Breast epithelium (tissue), 4 donors: ENCODE results near the gene UFD1. TPM values are rescaled to one million over a fixed set of nuclear protein-coding genes. Genes with fewer than 3 reads are reported as not detected.

ENCODE experiments used
- DNase-seq, 2 donors: peaks; one replicate each; pipeline ENCODE4 v3.0.0-alpha.2; 2019; ENCODE audit warnings: low spot score in 2 of 2
- H3K27ac ChIP-seq, 2 donors: fragments of 200-600 bp; sonication (generic) in 1 of 2; one replicate each; pipeline ENCODE4 v1.5.1; 2016 to 2019; ENCODE audit warnings: mild to moderate bottlenecking in 1 of 2
- H3K27me3 ChIP-seq, 2 donors: fragments of 200-600 bp; sonication (generic) in 1 of 2; one replicate each; pipeline versions ENCODE4 v1.5.1 to v1.6.0; 2017 to 2019; ENCODE audit warnings: control low read depth in 1 of 2, mild to moderate bottlenecking in 1 of 2
- H3K36me3 ChIP-seq: fragments of 200-600 bp; one replicate; pipeline ENCODE4 v1.5.1; 2019
- H3K4me1 ChIP-seq, 2 donors: fragments of 200-600 bp; sonication (generic); one replicate each; pipeline ENCODE4 v1.5.1; 2016 to 2019; ENCODE audit warnings: control low read depth in 1 of 2
- H3K4me3 ChIP-seq, 3 donors: fragments of 200-600 bp; sonication (generic); 1 replicate in 2 of 3; 2 replicates in 1 of 3; pipeline ENCODE4 v1.5.1; 2016 to 2019; ENCODE audit warnings: mild to moderate bottlenecking in 3 of 3, moderate library complexity in 2 of 3
- H3K9me3 ChIP-seq, 2 donors: fragments of 200-600 bp; sonication (generic) in 1 of 2; one replicate each; pipeline ENCODE4 v1.5.1; 2016 to 2019; ENCODE audit warnings: control low read depth in 1 of 2
- CTCF ChIP-seq, 3 donors: fragments of 450-650 bp; IDR thresholded peaks; one replicate each; pipeline ENCODE4 v1.5.1; 2016 to 2017; ENCODE audit warnings: antibody characterized with exemption in 3 of 3, mild to moderate bottlenecking in 3 of 3, moderate library complexity in 3 of 3
- POLR2A ChIP-seq: fragments of 450-650 bp; IDR thresholded peaks from one replicate; pipeline ENCODE4 v1.6.1; 2016; ENCODE audit warnings: antibody characterized with exemption, mild to moderate bottlenecking, moderate library complexity
- POLR2AphosphoS5 ChIP-seq, 3 donors: sonication (generic); formaldehyde crosslinking; IDR thresholded peaks; one replicate each; pipeline ENCODE4 v1.6.1; 2017; ENCODE audit warnings: antibody characterized with exemption in 3 of 3
- intact Hi-C: fragments of 100-400 bp; cut with DNase I; formaldehyde crosslinking; loops from one replicate; pipeline ENCODE4 v1.15.1; 2023; ENCODE audit warnings: low total_unique reads
- total RNA-seq, 3 donors: library from RNA; depleted of rRNA; stranded (reverse); fragments of >200 nt; gene quantifications; one replicate each; pipeline ENCODE4 v1.1.0, GENCODE V29; 2016

The UFD1 gene
- total RNA-seq, 3 donors from 2014 or later, result 30.8 to 51.0 (median 31.8) TPM

DNA sequence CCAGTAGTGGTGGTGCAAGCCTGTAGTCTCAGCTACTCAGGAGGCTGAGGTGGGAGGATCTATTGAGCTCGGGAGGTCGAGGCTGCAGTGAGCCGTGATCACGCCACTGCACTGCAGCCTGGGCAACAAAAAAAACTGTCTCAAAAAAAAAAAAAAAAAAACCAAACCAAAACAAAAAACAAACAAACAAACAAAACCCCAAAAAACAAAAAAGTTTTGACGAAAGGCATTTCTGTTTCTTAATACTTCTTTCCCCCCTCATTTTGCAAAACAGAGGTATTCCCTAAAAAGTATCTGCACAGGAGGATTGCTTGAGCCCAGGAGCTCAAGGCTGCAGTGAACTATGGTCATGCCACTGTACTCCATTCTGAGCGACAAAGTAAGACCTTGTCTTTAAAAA, 58.7 kb downstream of the UFD1 start:
- DNase-seq, result no peak
- no peak for TF ChIP-seq CTCF (IDR thresholded peaks at IDR 0.05)
- no peak for TF ChIP-seq POLR2AphosphoS5 (IDR thresholded peaks at IDR 0.05)
- TF ChIP-seq POLR2A, result no peak
- no peak overlapping the region for H3K27ac ChIP-seq
- H3K27me3 ChIP-seq, result no peaks in the 10 kb centered on the region
- no peaks in the 10 kb centered on the region for H3K4me1 ChIP-seq
- no peaks in the 10 kb centered on the region for H3K9me3 ChIP-seq
- intact Hi-C loops, result no loop called here
- no peaks in the 10 kb centered on the region for H3K36me3 ChIP-seq
- no peak overlapping the region for H3K4me3 ChIP-seq

GRCh38 chr22:19419464-19420178, 59.4 kb downstream of the UFD1 start:
- Histone ChIP-seq H3K27ac (no peak overlapping the region), H3K4me3 (no peak overlapping the region), H3K9me3 (no peaks in the 10 kb centered on the region), H3K36me3 (no peaks in the 10 kb centered on the region), H3K4me1 (no peaks in the 10 kb centered on the region), H3K27me3 (no peaks in the 10 kb centered on the region)
- no peak for DNase-seq
- intact Hi-C loops, result no loop called here
- TF ChIP-seq CTCF (IDR thresholded peaks at IDR 0.05) (no peak), POLR2AphosphoS5 (IDR thresholded peaks at IDR 0.05) (no peak), POLR2A (no peak)

DNA sequence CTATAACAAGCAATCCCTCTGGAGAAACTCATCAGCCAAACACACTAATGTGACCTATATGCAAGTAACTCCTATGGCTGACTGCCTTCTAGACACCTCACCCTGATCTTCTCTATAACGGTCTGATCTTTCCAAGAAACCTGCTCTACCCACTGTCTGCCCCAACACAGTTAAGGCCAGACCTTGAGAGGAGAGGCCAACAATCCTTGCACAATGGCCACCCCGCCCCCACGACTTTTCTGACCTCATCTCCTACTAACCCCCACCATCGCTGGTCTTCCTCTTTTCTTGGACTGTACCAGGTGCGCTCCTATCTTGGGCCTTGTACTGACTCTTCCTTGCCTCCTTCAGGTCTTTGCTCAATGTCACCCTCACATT, 59.9 kb downstream of the UFD1 start:
- H3K27me3 ChIP-seq, result no peaks in the 10 kb centered on the region
- DNase-seq, result no peak
- H3K9me3 ChIP-seq, result no peaks in the 10 kb centered on the region
- H3K4me1 ChIP-seq, result no peaks in the 10 kb centered on the region
- TF ChIP-seq CTCF (IDR thresholded peaks at IDR 0.05) (no peak), POLR2A (no peak), POLR2AphosphoS5 (IDR thresholded peaks at IDR 0.05) (no peak)
- no peak overlapping the region for H3K27ac ChIP-seq
- no peaks in the 10 kb centered on the region for H3K36me3 ChIP-seq
- intact Hi-C loops, result no loop called here
- no peak overlapping the region for H3K4me3 ChIP-seq

DNA sequence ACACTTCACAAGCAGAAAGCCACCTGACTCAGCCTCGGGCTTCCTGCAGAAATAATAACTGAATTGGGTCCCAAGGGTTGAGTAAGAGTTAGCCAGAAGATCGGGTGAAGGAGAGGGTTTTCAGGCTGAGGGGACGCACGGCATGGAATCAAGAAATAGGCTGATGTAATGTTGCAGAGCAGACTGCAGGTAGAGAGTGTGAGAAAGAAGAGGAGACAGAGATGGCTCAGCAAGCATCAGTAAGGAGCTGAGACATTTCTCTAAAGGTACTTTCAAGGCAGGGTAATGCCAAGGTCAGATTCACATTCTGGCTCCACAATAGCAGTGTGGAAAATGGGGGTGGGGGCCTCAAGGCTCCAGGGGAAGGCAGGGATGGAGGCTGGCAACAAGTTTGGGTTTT, 66.1 kb downstream of the UFD1 start:
- Histone ChIP-seq H3K4me3 (no peak overlapping the region), H3K36me3 (no peaks in the 10 kb centered on the region), H3K4me1 (no peaks in the 10 kb centered on the region), H3K27ac (no peak overlapping the region), H3K27me3 (no peaks in the 10 kb centered on the region), H3K9me3 (no peaks in the 10 kb centered on the region)
- no peak for DNase-seq
- TF ChIP-seq POLR2AphosphoS5 (IDR thresholded peaks at IDR 0.05) (no peak), POLR2A (no peak), CTCF (IDR thresholded peaks at IDR 0.05) (no peak)
- intact Hi-C loops, result no loop called here

DNA sequence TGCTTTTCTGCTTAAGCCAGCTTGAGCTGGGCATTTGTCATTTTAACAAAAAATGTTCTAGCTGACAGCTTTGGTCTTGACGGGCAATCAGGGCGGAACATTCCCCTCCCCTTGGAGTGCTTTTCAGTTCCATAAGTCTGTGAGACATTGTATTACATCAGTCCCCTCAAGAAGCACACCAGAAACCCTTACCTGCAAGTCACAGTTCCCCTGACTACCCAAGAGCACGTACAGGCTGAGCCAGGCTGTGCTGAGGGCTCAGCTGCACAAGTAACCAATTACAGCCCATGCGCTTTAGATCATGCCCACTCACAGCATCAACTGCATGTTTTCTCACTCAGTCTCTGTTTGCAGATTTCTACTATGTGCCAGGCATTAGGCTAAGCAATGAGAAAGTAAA, 66.5 kb downstream of the UFD1 start:
- H3K9me3 ChIP-seq, result no peaks in the 10 kb centered on the region
- no peak for TF ChIP-seq POLR2AphosphoS5 (IDR thresholded peaks at IDR 0.05)
- TF ChIP-seq POLR2A, result no peak
- no peak for TF ChIP-seq CTCF (IDR thresholded peaks at IDR 0.05)
- H3K4me1 ChIP-seq, result no peaks in the 10 kb centered on the region
- no peak overlapping the region for H3K4me3 ChIP-seq
- no peaks in the 10 kb centered on the region for H3K36me3 ChIP-seq
- H3K27me3 ChIP-seq, result no peaks in the 10 kb centered on the region
- H3K27ac ChIP-seq, result no peak overlapping the region
- no peak for DNase-seq
- intact Hi-C loops, result no loop called here
